K562 (cell line): ENCODE data around the gene TICAM1. TPM values are rescaled to one million over a fixed set of nuclear protein-coding genes. Genes with fewer than 3 reads are reported as not detected.
A peak's percentile ranks its signal among the peaks of the same experiment; 100 is the strongest.

Source experiments
- ARID2 ChIP-seq: fragments of 450-650 bp; IDR thresholded peaks from 2 replicates; pipeline ENCODE4 v1.6.1; 2017; ENCODE audit warnings: antibody characterized with exemption, mild to moderate bottlenecking
- BCL6 ChIP-seq: fragments of 250-450 bp; sonication (Bioruptor Pico); IDR thresholded peaks from 2 replicates; pipeline ENCODE4 v1.4.0; 2020
- CHD2 ChIP-seq: IDR thresholded peaks from 2 replicates; pipeline ENCODE4 v1.6.1; 2011; ENCODE audit warnings: low read depth, low read length
- ERF ChIP-seq: fragments of 450-650 bp; formaldehyde crosslinking; IDR thresholded peaks from 2 replicates; pipeline ENCODE4 v1.4.0; 2020; ENCODE audit warnings: mild to moderate bottlenecking, mixed read lengths
- ETV5 ChIP-seq: sonication (generic); formaldehyde crosslinking; IDR thresholded peaks from 2 replicates; pipeline ENCODE4 v1.4.0; 2020; ENCODE audit warnings: low read depth, mild to moderate bottlenecking, missing genetic modification reagents
- FOXK1 ChIP-seq: sonication (generic); formaldehyde crosslinking; IDR thresholded peaks from 2 replicates; pipeline ENCODE4 v1.8.0; 2022; ENCODE audit warnings: missing genetic modification reagents, mild to moderate bottlenecking, borderline replicate concordance
- MCM3 ChIP-seq: fragments of 450-650 bp; IDR thresholded peaks from 2 replicates; pipeline ENCODE4 v1.6.1; 2016
- NCOR1 ChIP-seq: fragments of 450-650 bp; IDR thresholded peaks from 2 replicates; pipeline ENCODE4 v1.6.1; 2016; ENCODE audit warnings: mild to moderate bottlenecking, moderate library complexity
- PML ChIP-seq: IDR thresholded peaks from 2 replicates; pipeline ENCODE4 v1.6.1; 2012; ENCODE audit warnings: low read length, inconsistent platforms
- RBM15 ChIP-seq: fragments of 200-400 bp; formaldehyde crosslinking; IDR thresholded peaks from 2 replicates; pipeline ENCODE4 v1.6.1; 2018; ENCODE audit warnings: mild to moderate bottlenecking, low read length, moderate library complexity; ENCODE audit not compliant: insufficient read depth
- TEAD1 ChIP-seq, 2 experiments: fragments of 450-650 bp in 1 of 2; sonication (generic) in 1 of 2; formaldehyde crosslinking; IDR thresholded peaks; 2 replicates each; pipeline versions ENCODE4 v1.4.0 to v1.8.0; 2020 to 2022; ENCODE audit warnings: mild to moderate bottlenecking in 2 of 2, missing genetic modification reagents in 1 of 2
- ZNF239 ChIP-seq: fragments of 250-450 bp; sonication (Bioruptor Pico); IDR thresholded peaks from 2 replicates; pipeline ENCODE4 v1.4.0; 2020; ENCODE audit warnings: mild to moderate bottlenecking
- ZNF766 ChIP-seq: fragments of 200-800 bp; sonication (Bioruptor generic); conservative IDR thresholded peaks from 2 replicates; pipeline ENCODE4 v1.6.1; 2016; ENCODE audit warnings: missing genetic modification characterization, missing compliant biosample characterization
- polyA plus RNA-seq, 8 experiments: library from polyadenylated mRNA; depleted of rRNA in 4 of 8; stranded (reverse) in 5 of 8; unstranded in 3 of 8; fragments of >200 nt; fragmentation: Nextera tagmentation in 2 of 8; fragmentation: Illumina TruSeq in 1 of 8; extraction: Ambion mirVana in 2 of 8; extraction: Trizol in 1 of 8; gene quantifications; 2 replicates each; pipeline versions ENCODE4 v1.2.1 to v1.2.3, GENCODE V29; 2011 to 2014; ENCODE audit warnings: inconsistent platforms in 1 of 8, missing spikeins in 1 of 8
- total RNA-seq, 7 experiments: library from RNA; depleted of rRNA in 6 of 7; stranded (reverse); fragments of >200 nt in 6 of 7; fragmentation: Illumina TruSeq in 2 of 7; extraction: Trizol in 2 of 7; gene quantifications; 2 replicates each; pipeline versions ENCODE4 v1.2.1 to v1.2.3, GENCODE V29; 2011 to 2021; ENCODE audit warnings: low replicate concordance in 1 of 7
- TF ChIP-seq, protein P1 (sequence below), 3 experiments: IDR thresholded peaks in 2 of 3; conservative IDR thresholded peaks in 1 of 3; 2 replicates each; pipeline ENCODE4 v1.5.1; 2011 to 2012; ENCODE audit warnings: low read length in 3 of 3, mild to moderate bottlenecking in 3 of 3, control low read depth in 2 of 3, improper control_type of control experiment in 1 of 3, inconsistent platforms in 1 of 3, low read depth in 1 of 3, mixed read lengths in 1 of 3, moderate library complexity in 1 of 3; ENCODE audit not compliant: insufficient read depth in 2 of 3
- TF ChIP-seq, protein P2 (sequence below): fragments of 250-450 bp; sonication (Bioruptor Pico); IDR thresholded peaks from 2 replicates; pipeline ENCODE4 v1.4.0; 2020; ENCODE audit warnings: borderline replicate concordance
- TF ChIP-seq, protein P3 (sequence below): sonication (generic); formaldehyde crosslinking; IDR thresholded peaks from 2 replicates; pipeline ENCODE4 v1.8.0; 2023; ENCODE audit warnings: missing genetic modification reagents, mild to moderate bottlenecking, borderline replicate concordance
- TF ChIP-seq, protein P4 (sequence below): sonication (generic); formaldehyde crosslinking; IDR thresholded peaks from 2 replicates; pipeline ENCODE4 v1.4.0; 2020; ENCODE audit warnings: mild to moderate bottlenecking, missing genetic modification reagents

TICAM1 gene
- total and polyA plus RNA-seq, 9 of the 15 experiments (the other 6 are each of a cell fraction or from before 2014, with no cell fraction given): 0.07 to 11.6 (median 1.5) TPM

DNA sequence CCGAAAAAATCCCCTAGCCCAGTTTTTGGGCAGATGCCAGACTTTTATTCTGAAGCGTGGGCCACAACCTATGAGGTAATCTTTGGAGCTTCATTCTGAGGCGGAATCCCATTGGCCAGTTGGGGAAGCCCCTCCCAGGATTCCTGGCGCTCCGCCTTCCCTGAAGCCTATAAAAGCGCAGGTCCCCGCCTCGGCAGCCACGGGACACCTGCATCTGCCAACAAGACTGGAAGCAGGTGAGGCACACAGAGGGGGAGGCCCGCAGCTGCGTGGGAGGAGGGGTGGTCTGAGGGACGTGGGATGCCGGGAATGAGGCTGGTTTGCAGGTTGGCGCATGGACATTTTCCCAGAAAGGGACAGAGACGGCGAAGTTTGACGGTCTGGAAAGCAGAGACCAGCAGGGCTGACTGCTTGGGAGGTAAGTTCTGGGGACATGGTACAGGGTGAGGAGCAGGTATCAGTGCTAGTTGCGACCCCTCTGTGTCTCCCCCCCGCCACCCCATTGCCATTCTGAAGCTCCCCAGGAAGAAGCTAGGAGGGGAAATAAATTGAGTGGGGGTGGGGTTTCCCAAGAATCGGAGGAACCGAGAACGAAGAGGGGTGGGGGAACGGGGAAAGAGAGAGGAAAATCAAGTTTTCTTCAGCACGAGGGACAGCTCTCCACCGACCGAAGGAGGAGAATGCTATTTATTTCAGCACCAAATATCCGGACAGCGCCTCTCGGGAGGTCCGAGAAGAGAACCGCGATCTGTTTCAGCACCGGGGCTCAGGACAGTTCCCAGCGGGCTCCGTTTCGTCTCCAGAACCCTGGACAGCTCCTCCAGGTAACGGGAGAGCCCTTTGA lies 62.4 kb downstream of the TICAM1 start (continued):
- TF ChIP-seq, protein P1, sequence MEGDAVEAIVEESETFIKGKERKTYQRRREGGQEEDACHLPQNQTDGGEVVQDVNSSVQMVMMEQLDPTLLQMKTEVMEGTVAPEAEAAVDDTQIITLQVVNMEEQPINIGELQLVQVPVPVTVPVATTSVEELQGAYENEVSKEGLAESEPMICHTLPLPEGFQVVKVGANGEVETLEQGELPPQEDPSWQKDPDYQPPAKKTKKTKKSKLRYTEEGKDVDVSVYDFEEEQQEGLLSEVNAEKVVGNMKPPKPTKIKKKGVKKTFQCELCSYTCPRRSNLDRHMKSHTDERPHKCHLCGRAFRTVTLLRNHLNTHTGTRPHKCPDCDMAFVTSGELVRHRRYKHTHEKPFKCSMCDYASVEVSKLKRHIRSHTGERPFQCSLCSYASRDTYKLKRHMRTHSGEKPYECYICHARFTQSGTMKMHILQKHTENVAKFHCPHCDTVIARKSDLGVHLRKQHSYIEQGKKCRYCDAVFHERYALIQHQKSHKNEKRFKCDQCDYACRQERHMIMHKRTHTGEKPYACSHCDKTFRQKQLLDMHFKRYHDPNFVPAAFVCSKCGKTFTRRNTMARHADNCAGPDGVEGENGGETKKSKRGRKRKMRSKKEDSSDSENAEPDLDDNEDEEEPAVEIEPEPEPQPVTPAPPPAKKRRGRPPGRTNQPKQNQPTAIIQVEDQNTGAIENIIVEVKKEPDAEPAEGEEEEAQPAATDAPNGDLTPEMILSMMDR (IDR thresholded peaks at IDR 0.05 in 2 of 3, conservative IDR thresholded peaks at IDR 0.05 in 1 of 3; ENCODE audit: insufficient read depth in 2 of 3, low read depth in 1 of 3, low read length in 3 of 3): peak in 1 of 3 experiments; percentile 20; a peak in 1 of 6 replicates
- TF ChIP-seq, protein P2, sequence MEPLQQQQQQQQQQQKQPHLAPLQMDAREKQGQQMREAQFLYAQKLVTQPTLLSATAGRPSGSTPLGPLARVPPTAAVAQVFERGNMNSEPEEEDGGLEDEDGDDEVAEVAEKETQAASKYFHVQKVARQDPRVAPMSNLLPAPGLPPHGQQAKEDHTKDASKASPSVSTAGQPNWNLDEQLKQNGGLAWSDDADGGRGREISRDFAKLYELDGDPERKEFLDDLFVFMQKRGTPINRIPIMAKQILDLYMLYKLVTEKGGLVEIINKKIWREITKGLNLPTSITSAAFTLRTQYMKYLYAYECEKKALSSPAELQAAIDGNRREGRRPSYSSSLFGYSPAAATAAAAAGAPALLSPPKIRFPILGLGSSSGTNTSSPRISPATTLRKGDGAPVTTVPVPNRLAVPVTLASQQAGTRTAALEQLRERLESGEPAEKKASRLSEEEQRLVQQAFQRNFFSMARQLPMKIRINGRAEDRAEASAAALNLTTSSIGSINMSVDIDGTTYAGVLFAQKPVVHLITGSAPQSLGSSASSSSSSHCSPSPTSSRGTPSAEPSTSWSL: no peak
- peak; percentile 89 to 99 for TF ChIP-seq TEAD1 (CRISPR knock-in tag; IDR thresholded peaks at IDR 0.05)
- TF ChIP-seq CHD2: peak; percentile 58; the same call in 1 of the 2 replicates
- TF ChIP-seq, protein P3, sequence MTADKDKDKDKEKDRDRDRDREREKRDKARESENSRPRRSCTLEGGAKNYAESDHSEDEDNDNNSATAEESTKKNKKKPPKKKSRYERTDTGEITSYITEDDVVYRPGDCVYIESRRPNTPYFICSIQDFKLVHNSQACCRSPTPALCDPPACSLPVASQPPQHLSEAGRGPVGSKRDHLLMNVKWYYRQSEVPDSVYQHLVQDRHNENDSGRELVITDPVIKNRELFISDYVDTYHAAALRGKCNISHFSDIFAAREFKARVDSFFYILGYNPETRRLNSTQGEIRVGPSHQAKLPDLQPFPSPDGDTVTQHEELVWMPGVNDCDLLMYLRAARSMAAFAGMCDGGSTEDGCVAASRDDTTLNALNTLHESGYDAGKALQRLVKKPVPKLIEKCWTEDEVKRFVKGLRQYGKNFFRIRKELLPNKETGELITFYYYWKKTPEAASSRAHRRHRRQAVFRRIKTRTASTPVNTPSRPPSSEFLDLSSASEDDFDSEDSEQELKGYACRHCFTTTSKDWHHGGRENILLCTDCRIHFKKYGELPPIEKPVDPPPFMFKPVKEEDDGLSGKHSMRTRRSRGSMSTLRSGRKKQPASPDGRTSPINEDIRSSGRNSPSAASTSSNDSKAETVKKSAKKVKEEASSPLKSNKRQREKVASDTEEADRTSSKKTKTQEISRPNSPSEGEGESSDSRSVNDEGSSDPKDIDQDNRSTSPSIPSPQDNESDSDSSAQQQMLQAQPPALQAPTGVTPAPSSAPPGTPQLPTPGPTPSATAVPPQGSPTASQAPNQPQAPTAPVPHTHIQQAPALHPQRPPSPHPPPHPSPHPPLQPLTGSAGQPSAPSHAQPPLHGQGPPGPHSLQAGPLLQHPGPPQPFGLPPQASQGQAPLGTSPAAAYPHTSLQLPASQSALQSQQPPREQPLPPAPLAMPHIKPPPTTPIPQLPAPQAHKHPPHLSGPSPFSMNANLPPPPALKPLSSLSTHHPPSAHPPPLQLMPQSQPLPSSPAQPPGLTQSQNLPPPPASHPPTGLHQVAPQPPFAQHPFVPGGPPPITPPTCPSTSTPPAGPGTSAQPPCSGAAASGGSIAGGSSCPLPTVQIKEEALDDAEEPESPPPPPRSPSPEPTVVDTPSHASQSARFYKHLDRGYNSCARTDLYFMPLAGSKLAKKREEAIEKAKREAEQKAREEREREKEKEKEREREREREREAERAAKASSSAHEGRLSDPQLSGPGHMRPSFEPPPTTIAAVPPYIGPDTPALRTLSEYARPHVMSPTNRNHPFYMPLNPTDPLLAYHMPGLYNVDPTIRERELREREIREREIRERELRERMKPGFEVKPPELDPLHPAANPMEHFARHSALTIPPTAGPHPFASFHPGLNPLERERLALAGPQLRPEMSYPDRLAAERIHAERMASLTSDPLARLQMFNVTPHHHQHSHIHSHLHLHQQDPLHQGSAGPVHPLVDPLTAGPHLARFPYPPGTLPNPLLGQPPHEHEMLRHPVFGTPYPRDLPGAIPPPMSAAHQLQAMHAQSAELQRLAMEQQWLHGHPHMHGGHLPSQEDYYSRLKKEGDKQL (CRISPR knock-in tag): peak; percentile 100
- peak; percentile 79 for TF ChIP-seq ZNF239 (CRISPR knock-in tag)
- peak; percentile 100 for TF ChIP-seq FOXK1 (CRISPR knock-in tag)
- TF ChIP-seq BCL6 (CRISPR knock-in tag): peak; percentile 68; the same call in 1 of the 2 replicates
- TF ChIP-seq ERF (CRISPR knock-in tag): no peak
- TF ChIP-seq NCOR1: no peak
- peak; percentile 34; the same call in 1 of the 2 replicates for TF ChIP-seq PML
- no peak for TF ChIP-seq MCM3
- no peak for TF ChIP-seq ARID2
- peak; percentile 98 for TF ChIP-seq ZNF766 (CRISPR knock-in tag)
- TF ChIP-seq ETV5 (CRISPR knock-in tag): peak; percentile 99
- TF ChIP-seq, protein P4, sequence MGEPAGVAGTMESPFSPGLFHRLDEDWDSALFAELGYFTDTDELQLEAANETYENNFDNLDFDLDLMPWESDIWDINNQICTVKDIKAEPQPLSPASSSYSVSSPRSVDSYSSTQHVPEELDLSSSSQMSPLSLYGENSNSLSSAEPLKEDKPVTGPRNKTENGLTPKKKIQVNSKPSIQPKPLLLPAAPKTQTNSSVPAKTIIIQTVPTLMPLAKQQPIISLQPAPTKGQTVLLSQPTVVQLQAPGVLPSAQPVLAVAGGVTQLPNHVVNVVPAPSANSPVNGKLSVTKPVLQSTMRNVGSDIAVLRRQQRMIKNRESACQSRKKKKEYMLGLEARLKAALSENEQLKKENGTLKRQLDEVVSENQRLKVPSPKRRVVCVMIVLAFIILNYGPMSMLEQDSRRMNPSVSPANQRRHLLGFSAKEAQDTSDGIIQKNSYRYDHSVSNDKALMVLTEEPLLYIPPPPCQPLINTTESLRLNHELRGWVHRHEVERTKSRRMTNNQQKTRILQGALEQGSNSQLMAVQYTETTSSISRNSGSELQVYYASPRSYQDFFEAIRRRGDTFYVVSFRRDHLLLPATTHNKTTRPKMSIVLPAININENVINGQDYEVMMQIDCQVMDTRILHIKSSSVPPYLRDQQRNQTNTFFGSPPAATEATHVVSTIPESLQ (CRISPR knock-in tag): peak; percentile 100
- TF ChIP-seq RBM15: no peak
